HG03175 (cell line): ENCODE measurements around the gene CDH20.

Experiments
- ATAC-seq: cut with Tn5 transposase; IDR thresholded peaks from one replicate; pipeline ENCODE4 v1.9.1; 2021; ENCODE audit warnings: mild to moderate bottlenecking, moderate library complexity; ENCODE audit not compliant: unreplicated experiment

The CDH20 gene

DNA sequence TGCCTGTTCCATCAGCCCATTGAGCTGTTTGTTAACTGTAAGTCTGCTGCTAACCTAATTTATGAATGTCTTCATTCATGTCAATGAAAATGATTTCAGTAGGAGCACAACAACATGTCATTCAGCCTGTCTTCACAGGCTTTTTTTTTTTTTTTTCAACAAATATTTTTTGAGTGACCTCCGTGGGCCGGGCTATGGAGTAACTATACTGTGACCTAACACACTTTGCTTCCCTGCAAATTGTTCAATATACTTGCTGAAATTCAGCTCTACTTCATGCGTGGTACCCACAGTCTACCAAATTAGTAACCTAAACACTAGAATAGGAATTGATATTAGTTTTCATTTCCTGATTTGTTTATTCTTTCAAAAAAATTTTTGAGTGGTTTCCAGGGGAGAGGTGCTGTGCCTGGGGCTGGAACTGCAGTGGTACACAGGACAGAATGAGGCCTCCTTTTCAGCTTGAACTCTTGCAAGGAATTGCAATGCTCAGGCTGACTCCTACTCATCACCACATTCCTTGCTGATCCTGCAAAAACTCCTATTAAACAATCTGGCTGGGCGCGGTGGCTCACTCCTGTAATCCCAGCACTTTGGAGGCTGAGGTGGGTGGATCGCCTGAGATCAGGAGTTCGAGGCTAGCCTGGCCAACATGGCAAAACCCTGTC is 87.1 kb downstream of the CDH20 start:
- no peak for ATAC-seq

- no peak for ATAC-seq
Measured at GRCh38 chr18:61426492-61427053, 93.3 kb downstream of the CDH20 start.

- no peak for ATAC-seq
Measured at GRCh38 chr18:61428266-61428665, 95.0 kb downstream of the CDH20 start.

GRCh38 chr18:61432590-61432989 is 99.4 kb downstream of the CDH20 start:
- no peak for ATAC-seq

GRCh38 chr18:61435064-61435652 is 101.9 kb downstream of the CDH20 start:
- ATAC-seq: peak; percentile 95

GRCh38 chr18:61443081-61443725 is 110.0 kb downstream of the CDH20 start:
- no peak for ATAC-seq

DNA sequence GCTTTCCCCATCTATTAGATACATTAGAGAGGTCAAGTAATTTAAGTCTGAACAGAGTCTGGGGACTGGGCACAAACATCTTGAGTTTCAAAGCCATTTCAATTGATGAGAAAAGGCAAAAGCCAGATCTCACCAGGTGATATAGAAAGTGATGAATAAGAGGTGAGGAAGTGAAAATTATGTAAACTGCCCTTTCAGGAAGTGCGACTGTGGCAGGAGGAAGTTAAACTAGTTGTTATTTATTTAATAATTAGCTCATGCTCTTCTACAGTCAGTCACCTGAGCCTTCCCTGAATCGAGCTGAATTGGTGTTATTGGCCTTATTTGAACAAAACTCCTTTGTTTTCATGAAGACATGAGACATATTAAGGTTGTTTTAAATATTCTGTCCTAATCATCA is 115.1 kb downstream of the CDH20 start:
- peak; percentile 99 for ATAC-seq

GRCh38 chr18:61459896-61460648 is 126.8 kb downstream of the CDH20 start:
- ATAC-seq: no peak

- peak; percentile 48 for ATAC-seq
Measured at GRCh38 chr18:61464551-61465142, 131.4 kb downstream of the CDH20 start.

DNA sequence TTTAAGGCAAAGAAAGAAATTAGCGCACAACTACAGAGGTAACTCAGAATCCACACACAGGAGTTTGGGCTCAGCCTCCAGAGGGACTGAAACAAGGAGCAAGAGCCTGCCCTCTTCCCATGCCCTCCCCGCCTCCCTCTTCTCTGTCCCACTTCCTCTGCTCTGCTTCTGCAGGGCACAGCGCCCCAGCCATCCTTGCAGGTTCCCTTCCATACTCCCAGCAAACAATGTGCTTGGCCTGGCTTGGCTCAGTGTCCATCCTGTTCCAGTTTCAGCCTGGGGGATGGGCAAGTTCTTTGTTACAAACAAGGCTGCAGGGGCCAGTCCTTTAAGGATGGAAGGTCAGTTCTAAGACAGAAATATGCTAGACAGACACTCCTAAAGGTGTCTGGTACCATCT is 133.5 kb downstream of the CDH20 start:
- ATAC-seq: no peak

- no peak for ATAC-seq
Measured at GRCh38 chr18:61470031-61470674, 136.9 kb downstream of the CDH20 start.

GRCh38 chr18:61471541-61471940 is 138.3 kb downstream of the CDH20 start:
- no peak for ATAC-seq

GRCh38 chr18:61471942-61472341 is 138.7 kb downstream of the CDH20 start:
- no peak for ATAC-seq

GRCh38 chr18:61474341-61474740 is 141.1 kb downstream of the CDH20 start:
- no peak for ATAC-seq

DNA sequence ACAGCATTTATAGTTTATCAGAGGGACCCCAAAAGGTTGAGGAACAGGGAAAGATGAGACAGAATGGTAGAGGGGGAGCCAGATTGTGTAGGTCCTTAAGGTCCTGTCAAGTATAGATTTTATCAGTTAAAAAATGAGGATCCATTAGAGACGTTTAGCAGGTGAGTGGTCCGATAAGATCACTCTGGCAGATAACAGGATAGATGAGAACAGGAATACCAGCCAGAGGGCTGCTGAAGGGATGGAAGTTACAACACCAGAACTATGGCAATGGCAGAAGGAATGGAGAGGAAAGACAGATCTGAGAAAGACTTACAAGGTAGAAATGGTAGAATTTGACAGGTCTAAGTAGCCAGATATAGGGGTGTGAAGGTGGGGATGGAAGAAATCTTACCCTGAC is 141.7 kb downstream of the CDH20 start:
- no peak for ATAC-seq

- ATAC-seq: no peak
Measured at GRCh38 chr18:61475931-61476330, 142.7 kb downstream of the CDH20 start.

DNA sequence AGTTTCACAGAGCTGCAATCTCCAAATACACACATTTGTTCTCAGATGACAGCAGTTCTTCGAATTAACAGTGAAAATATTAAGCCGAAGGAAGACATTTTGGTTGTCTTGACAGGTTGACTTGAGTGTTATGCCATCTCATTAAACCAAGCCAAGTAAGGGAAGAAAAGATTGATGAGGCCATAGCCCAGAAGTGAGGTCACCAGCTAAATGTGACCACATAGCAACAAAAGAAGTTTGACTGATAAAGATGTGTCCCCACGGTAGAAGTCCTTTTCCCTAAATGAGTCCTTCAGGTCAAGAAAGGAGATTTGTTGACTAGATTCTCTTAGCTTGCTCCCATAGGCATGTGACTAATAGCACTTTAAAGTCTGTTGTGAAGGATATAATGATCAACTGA is 156.1 kb downstream of the CDH20 start:
- ATAC-seq: no peak

DNA sequence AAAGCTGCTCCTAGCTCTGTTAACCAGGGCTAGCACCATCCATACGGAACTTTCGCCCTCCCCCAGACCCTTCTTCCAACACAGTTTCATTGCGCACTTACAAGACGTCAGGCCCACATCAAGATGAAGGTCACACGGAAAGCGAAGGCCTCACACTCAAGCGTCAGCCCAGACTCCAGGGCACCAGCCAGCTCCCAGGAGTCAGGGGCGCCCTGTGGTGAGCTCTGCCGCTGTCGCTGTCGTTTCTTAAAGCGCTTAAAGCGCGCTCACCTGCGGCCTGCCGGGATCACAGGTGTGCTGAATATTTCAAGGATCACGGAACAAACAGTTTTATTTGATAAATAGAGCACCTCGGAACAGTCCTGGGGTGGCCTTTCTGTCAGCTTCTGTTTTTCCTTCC is 163.1 kb downstream of the CDH20 start:
- ATAC-seq: no peak

DNA sequence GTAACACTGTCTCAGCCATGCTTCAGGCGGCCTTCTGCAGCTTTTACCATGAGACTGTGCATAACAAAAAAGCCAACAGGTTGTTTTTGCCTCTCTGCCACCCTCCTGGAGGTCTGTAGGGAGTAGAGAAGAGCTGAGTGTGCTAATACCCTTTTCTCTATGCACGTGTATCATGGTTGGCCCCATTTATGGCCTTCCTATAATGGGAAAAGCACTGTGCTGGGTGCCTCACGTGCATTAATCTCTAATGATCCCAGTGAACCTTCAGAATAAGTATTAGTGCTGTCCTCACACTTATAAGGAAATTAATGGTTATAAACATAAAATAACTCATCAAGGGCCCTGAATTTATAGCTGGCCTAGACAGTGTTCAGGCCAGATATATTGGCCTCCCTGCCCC is 164.2 kb downstream of the CDH20 start:
- ATAC-seq: no peak

DNA sequence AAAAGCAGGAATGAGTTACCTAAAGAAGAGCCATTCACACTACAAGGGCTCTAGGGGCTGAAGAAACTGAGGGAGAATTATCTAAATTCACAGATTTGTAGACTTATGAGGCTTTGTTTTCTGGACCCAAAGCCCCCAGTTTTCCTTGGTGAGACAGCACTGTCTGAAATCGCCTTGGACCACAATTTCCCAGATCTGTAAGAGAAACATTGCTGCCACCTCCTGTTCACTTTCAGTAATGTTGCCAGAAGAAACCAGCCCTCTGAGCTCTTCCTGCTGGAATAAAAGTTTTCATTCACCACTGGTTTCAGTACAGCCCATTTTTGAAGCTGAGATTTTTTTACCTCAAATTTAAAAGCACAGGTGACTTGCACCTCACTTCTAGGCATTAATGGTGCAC is 169.2 kb downstream of the CDH20 start:
- ATAC-seq: peak; percentile 61
